NCI-H1092 treated with DMSO at 0.1 percent for 48 hours (cell line): ENCODE measurements around the gene USP33.
"Not testable (repeated sequence)": the region's sequence is repeated elsewhere in the genome, so short reads cannot be mapped to it uniquely, and the experiment has no call there.

Experiments used
- DNase-seq: peaks from one replicate; lab custom pipeline; 2025; lab: John Stamatoyannopoulos, UW

USP33 gene

DNA sequence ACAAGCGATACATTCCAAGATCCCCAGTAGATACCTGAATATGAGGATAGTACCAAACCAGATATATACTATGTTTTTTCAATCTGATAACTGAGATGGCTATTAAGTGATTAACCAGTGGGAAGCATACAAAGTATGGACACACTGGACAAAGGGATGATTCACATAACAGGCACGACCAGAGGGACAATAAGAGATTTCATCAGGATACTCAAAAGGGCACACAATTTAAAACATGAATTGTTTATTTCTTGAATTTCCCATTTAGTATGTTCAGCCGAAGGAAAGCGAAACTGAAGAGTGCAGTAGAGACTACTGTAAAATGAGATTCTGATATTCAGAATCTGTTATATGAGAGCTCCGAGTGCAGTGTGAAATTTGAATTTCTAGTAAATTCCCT lies 87.8 kb downstream of the USP33 start:
- DNase-seq: no peak

DNA sequence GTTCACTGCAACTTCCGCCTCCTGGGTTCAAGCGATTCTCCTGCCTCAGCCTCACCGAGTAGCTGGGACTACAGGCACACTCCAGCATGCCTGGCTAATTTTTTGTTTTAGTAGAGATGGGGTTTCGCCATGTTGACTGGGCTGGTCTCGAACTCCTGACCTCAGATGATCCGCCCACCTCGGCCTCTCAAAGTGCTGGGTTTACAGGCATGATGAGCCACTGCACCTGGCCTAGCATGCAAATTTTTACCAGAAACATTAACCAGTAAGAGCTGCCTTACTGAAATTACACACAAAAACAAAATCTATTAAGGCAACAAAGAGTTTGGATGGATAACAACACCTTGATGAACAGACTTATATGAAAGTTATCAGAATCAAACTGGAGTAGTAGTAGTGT lies 89.3 kb downstream of the USP33 start:
- no peak for DNase-seq

DNA sequence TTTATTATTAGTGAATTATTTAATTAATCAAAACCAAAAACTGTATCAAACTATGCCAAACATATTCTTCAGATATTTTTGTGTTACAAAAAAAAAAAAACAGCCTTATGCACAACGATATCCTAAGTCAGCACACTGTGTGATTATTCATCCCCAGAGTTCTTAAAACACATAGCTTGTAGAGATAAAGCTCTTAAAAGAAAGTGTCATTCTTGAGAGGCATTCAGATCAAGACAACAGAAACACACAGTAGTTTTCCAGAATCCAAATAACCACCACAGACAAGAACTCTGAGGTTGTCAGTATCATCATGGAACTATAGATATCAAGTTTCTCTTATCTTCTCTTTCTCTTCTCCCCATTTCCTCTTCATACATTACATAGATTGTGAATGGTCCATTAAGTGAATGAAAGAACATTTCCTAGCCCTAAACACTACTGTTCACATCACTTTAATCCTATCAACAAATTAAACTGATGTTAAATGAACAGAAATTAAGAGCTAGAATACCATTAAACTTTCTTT lies 90.7 kb downstream of the USP33 start:
- DNase-seq: no peak

DNA sequence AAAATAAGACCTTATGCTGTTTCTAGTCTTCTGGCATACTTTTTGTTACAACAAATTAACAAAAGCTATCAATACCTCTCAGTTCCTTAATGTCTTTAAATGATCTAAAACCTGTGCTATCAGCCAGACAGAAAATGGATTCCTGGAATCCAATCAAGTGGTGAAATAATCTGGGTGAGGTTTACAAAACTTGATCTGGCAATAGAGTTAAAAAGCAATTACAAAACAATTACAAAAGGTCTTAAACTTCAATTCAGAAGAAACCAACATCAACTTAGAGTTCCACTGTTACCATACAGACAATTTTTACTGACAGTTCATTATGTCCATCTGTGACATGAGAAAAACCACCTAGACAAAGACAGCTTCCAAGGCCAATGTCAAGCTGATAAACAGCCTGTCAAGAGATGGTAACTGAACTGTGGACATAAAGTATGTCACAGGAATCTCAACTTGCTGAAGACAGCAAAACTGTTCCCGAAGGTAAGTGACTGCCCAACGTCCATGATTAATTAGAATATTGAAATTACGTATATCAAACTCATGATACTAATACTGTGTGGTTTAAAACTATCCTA lies 94.6 kb downstream of the USP33 start:
- DNase-seq: no peak

DNA sequence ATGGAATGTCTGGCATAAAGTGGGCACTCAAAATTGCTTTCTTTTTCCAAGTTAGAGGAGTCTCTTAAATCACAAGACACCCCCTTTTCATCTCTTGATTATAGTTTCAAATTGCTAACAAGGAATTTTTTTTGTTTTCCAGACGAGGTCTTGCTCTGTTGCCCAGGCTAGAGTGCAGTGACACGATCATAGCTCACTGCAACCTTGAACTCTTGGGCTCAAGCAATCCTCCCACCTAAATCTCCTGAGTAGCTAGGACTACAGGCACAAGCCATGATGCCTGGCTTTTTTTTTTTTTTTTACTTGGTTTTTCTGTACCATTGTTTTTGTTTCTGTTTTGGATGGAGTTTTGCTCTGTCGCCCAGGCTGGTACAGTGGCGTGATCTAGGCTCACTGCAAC lies 98.0 kb downstream of the USP33 start:
- no peak for DNase-seq

DNA sequence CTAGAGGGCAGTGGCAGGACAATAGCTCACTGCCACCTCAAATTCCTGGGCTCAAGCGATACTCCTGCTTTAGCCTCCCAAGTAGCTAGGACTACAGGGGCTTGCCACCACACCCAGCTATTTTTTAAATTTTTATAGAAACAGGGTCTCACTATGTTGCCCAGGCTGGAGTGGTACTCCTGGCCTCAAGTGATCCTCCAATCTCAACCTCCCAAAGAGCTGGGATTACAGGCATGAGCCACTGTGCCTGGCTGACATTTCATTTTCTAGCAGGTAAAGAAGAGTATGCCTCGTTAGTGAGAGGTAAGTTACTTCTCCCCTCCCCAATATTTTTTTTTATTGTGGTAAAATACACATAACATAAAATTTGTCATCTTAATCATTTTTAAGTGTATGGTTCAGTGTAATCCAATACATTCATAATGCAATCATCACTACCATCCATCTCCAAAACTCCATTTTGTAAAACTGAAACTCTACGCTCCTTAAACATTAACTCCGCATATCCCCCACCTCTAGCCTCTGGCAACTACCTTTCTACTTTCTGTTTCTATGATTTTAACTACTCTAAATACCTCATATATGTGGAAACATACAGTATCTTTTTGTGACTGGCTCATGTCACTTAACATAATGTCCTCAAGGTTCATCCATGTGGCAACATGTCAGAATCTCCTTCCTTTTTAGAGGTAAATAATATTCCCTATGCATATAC lies 99.6 kb downstream of the USP33 start:
- DNase-seq: no peak

DNA sequence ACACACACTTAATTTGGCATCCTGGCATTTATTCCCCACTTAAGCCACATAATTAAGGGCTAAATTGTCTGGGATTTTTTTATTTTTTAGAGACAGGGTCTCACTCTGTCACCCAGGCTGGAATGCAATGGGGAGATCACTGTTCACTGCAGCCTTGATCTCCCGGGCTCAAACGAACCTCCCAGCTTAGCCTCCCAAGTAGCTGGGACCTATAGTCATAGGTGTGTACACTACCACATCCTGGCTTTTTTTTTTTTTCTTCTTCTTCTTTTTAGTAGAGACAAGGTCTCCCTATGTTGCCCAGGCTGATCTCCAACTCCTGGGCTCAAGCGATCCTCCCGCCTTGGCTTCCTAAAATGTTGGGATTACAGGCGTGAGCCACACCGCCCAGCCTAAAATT lies 101.4 kb downstream of the USP33 start:
- DNase-seq: no peak

DNA sequence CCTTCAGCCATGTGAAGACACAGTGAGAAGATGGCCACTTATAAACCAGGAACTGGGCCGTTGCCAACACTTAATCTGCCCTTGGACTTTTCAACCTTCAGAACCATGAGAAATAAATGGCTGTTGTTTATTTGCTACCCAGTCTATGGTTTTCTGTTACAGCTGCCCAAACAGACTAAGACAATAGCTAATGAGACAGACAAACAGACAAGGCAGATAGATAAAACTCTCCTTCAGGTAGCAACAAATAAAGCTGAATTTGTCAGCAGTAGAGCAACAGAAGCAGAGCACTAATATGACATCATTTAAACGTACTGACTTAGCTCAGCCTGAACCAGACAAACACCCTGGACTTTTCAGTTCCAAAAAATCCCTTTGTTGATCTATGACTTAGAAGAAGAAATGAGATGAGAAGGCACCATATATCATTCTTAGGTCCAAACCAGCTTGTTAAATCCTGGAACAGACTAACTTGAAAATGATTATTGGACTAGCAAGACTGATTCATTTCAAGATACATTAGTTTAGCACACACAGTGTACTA lies 104.1 kb downstream of the USP33 start:
- peak; percentile 39 for DNase-seq

DNA sequence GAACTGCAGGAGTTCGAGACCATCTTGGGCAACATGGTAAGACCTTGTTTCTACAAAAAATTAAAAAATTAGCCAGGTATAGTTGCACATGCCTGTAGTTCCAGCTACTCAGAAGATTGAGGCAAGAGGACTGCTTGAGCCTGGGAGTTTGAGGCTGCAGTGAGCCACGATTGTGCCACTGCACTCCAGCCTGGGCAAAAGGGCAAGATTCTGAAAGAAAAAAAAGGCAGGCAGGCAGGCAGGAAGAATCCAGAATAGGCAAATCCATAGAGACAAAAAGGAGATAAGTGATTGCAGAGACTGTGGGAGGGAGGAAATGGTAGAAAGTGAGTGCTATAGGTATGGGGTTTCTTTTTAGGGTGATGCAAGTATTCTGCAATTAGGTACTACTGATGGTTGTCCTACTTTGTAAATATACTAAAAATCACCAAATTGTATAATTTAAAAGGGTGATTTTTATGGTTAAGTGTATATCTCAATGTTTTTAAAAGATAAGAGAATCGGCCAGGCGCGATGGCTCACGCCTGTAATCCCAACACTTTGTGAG lies 106.6 kb downstream of the USP33 start:
- DNase-seq: no peak

DNA sequence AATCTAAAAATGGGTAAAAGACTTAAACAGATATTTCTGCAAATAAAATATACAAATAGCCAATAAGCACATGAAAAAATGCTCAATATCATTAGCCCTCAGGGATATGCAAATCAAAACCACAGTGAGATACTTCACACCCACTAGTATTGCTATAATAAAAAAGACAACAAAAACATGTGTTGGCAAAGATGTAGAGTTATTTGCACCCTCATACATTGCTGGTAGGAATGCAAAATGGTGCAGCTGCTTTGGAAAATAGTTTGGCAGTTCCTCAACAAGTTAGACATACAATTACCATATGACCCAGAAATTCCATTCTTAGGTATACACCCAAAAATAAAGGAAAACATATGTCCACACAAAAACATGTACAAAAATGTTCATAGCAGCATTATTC lies 107.4 kb downstream of the USP33 start:
- DNase-seq: no peak

DNA sequence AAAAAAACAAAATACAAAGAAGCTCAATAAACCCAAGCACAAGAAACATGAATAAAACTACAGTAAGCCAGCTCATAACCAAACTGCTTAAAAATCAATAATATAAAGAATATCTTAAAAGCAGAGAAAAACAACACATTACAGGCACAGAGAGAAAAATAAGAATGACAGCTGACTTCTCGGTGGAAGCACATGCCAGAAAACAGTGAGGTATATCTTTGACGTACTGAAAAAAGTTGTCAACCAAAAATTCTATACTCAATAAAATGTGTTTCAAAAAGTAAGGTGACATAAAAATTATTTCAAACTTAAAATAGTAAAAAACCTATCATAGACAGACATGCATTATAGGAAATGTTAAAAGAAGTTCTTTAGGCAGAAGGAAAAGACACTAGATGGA lies 110.5 kb downstream of the USP33 start:
- DNase-seq: no peak

DNA sequence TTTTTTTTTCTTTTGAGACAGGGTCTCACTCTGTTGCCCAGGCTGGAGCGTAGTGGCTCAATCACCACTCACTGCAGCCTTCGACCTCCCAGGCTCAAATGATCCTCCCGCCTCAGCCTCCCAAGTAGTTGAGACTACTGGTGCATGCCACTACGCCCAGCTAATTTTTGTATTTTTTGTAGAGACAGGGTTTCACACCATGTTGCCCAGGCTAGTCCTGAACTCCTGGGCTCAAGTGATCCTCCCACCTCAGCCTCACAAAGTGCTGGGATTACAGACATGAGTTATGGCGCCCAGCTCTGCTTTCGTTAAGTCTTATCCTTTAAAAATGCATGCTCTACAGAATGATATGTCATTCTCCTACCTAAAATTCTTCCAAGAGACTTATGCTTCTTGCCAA lies 113.4 kb downstream of the USP33 start:
- DNase-seq: not testable (repeated sequence)
